Measurements from ENCODE around the gene LACTBL1. TPM values are rescaled to one million over a fixed set of nuclear protein-coding genes. Genes with fewer than 3 reads are reported as not detected.
A peak's percentile ranks its signal among the peaks of the same experiment; 100 is the strongest.
"Not testable (repeated sequence)": the region's sequence is repeated elsewhere in the genome, so short reads cannot be mapped to it uniquely, and the experiment has no call there.

Gene LACTBL1
- total RNA-seq, 1 donor from 2014 or later, result not detected

GRCh38 chr1:22953057-22953739 lies 19.5 kb downstream of the LACTBL1 start:
- ATAC-seq (no peak), DNase-seq (ENCODE audit: low spot score) (no peak)
- intact Hi-C loops (cut with DNase I), result no loop called here

DNA sequence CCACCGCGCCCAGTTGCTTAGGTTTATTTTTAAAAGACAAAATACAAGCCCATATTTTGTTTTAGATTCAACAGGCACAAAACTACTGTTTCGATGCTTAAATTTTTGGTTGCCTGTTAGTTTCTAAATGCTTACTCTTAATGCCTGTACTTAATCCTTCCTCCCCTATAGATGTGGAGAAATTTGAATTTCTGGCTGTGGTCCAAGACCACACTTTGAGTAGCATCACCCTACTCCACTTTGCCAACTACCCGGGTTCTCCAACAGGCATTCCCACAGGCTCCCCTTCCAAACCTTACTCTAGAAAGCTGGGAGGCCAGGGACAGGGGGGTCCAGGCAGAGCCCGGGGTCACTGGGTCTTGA lies 20.0 kb downstream of the LACTBL1 start:
- intact Hi-C loops (cut with DNase I), result no loop called here
- DNase-seq (ENCODE audit: low spot score) (no peak), ATAC-seq (no peak)

GRCh38 chr1:22951796-22952195 lies 20.9 kb downstream of the LACTBL1 start:
- ATAC-seq, result no peak
- intact Hi-C loops (cut with DNase I), result no loop called here
- DNase-seq (ENCODE audit: low spot score), result no peak

GRCh38 chr1:22949822-22950331 lies 22.8 kb downstream of the LACTBL1 start:
- intact Hi-C loops (cut with DNase I), result no loop called here
- DNase-seq (ENCODE audit: low spot score) (no peak), ATAC-seq (no peak)

DNA sequence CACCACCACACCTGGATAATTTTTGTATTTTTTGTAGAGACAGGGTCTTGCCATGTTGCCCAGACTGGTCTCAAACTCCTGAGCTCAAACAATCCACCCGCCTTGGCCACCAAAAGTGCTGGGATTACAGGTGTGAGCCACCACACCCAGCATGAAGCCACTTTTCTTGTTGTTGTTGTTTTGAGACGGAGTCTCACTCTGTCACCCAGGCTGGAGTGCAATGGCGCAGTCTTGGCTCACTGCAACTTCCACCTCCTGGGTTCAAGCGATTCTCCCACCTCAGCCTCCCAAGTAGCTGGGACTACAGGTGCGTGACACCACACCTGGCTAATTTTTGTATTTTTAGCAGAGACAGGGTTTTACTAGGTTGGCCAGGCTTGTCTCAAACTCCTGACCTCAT lies 27.5 kb downstream of the LACTBL1 start:
- ATAC-seq; intact Hi-C loops (cut with DNase I): not testable (repeated sequence)
- DNase-seq (ENCODE audit: low spot score), result peak; percentile 3

DNA sequence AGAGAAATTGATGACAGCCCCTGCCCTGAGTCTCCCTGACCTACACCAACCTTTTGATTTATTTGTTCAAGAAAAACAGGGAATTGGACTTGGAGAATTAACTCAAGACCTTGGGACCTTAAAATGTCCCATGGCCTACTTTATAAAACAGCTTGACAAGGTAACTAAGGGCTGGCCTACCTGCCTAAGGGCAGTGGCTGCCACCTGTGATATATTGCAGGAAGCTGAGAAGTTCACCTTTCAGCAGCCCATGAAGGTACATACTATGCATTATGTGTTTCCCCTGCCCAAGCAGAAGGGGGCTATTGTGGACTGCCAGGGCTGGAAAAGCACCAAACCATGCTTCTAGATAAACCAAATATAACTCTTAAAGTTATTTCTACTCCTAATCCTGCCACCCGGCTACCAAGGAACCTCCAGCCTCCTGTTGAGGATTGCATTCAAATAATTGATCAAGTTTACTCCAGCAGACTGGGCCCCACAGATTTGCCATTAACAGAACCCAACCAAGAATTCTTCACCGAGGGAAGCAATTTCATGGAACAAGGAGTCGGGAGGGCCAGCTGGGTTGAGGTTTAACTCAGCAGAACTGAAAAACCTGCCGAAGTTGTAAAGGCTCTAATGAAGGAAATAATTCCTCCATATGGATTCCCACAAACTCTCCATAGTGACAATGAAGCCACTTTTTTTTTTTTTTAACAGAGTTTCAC lies 28.2 kb downstream of the LACTBL1 start:
- intact Hi-C loops (cut with DNase I), result no loop called here
- no peak for ATAC-seq
- DNase-seq (ENCODE audit: low spot score), result peak; percentile 7

DNA sequence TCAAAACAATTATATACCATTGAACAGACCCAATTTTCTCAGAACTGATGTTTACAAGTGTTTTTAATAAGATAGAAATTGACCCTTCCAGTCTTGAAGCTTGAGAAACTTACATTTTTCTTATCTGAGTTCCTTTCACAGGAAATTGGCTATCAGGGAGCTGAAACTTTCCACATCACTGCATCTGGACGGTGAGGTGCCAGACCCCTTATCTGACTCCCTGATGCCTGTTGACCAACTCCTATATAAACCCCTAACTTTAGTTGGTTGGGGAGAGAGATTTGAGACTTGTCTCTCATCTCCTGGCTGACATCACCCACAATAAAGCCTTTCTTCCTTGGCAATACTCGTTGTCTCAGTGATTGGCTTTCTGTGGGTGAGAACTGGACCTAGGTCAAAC lies 31.4 kb downstream of the LACTBL1 start:
- intact Hi-C loops (cut with DNase I), result no loop called here
- no peak for ATAC-seq

DNA sequence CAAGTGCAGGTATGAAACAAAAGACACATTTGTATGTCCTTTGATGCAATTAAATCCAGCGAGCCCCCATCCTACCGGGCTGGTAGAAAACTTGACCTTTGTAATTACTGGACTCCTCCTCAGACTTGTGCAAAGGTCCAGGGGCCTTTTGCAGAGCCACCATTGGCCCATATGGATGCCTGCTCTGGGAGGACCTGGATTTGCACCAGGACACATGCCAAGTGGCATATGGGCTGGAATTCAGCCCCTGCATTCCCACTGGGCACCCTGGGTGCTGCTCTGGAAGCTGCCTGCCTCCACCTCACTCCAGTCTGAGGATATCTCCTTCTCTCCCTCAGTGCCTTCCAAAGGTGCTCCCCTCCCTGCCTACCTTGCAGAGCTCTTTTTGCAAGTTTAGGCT lies 36.0 kb downstream of the LACTBL1 start:
- no peak for ATAC-seq
- DNase-seq (ENCODE audit: low spot score), result peak; percentile 10
- intact Hi-C loops (cut with DNase I), result no loop called here

More for the DNA sequence above, 31.4 kb downstream of the LACTBL1 start:
- DNase-seq (ENCODE audit: low spot score), result no peak

GRCh38 chr1:22935433-22935832 lies 37.2 kb downstream of the LACTBL1 start:
- ATAC-seq (no peak), DNase-seq (ENCODE audit: low spot score) (no peak)
- intact Hi-C loops (cut with DNase I), result no loop called here

- ATAC-seq, result no peak
- peak; percentile 8 for DNase-seq (ENCODE audit: low spot score)
These were observed 39.7 kb downstream of the LACTBL1 start for GRCh38 chr1:22932803-22933470.

GRCh38 chr1:22930240-22930912 lies 42.3 kb downstream of the LACTBL1 start:
- peak; percentile 86 for ATAC-seq
- DNase-seq (ENCODE audit: low spot score), result peak; percentile 68
- intact Hi-C loops (cut with DNase I), result no loop called here

More at GRCh38 chr1:22932803-22933470, 39.7 kb downstream of the LACTBL1 start:
- intact Hi-C loops (cut with DNase I), result no loop called here

- DNase-seq (ENCODE audit: low spot score) (peak; percentile 23), ATAC-seq (no peak)
- intact Hi-C loops (cut with DNase I), result no loop called here
These were observed 47.6 kb downstream of the LACTBL1 start for GRCh38 chr1:22925111-22925510.

- intact Hi-C loops (cut with DNase I), result no loop called here
- DNase-seq (ENCODE audit: low spot score) (no peak), ATAC-seq (no peak)
These were observed 50.0 kb downstream of the LACTBL1 start for GRCh38 chr1:22922640-22923039.

DNA sequence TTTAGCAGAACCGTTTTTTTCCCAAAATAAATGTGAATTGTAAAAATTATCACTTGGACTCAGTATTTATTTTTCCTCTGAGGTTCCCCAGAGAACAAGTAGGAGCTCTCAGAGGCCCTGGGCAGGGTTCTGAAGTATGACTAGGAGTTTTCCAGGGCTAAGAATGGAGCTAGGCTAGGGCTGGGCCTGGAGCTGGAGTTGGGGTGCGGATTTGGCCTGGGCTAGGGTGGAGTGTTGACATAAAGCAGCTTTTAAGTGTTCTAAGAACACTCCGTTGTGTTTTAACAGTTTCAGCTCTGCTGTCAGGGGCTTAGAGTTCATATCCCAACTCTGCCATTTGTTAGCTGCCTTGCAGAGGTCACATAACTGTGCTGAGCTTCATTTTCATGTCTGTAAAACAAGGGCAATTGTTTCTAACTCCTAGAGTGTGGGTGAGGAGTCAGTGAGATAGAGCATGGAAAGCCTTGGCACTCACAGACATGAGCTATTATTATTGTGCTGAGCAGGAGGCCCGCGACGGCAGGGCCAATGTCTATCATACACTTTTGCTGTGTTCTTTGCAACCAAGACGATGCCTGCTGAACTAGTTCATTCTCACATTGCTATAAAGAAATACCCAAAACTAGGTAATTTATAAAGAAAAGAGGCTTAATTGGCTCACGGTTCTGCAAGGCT lies 51.1 kb downstream of the LACTBL1 start:
- DNase-seq (ENCODE audit: low spot score) (no peak), ATAC-seq (peak; percentile 23)
- intact Hi-C loops (cut with DNase I), result no loop called here

DNA sequence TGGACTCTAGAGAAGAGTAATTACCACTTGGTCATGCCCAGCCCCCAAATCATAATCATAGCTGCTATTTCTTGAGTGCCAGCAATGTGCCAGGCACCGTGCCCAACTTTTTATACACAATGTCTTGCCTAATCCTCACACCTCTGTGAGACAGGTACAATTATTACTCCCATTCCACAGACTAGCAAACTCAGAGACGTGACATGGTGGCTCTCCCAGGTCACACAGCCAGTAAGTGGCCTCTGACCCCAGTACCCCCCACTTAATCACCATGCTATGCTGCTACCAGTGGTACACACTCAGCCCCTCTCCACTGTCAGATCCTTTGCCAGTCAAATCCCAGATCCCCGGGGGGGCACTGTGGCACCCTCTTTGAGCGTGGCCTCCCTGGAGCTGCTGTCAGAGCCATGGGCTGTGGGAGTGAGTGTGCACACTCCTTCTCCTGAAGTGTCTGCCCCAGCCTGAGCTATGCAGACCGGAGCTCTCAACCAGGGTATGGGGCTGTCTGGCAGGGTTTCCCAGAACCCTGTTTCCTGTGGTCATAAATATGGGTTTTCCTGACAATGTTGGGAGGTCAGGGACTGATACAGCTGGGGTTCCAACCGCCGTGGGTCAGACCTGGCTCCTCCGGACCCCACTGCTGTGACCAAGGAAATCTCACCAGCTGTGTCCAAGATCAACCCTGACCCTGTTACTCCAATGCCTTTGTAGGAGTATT lies 51.8 kb downstream of the LACTBL1 start:
- DNase-seq (ENCODE audit: low spot score) (no peak), ATAC-seq (no peak)

GRCh38 chr1:22920026-22920733 lies 52.5 kb downstream of the LACTBL1 start:
- ATAC-seq, result no peak
- DNase-seq (ENCODE audit: low spot score), result no peak
- intact Hi-C loops (cut with DNase I), result no loop called here

More for the DNA sequence above, 51.8 kb downstream of the LACTBL1 start:
- intact Hi-C loops (cut with DNase I), result no loop called here

GRCh38 chr1:22919341-22920025 lies 53.2 kb downstream of the LACTBL1 start:
- intact Hi-C loops (cut with DNase I), result no loop called here
- ATAC-seq, result no peak
- DNase-seq (ENCODE audit: low spot score), result no peak
